ENCODE measurements around the gene PIP4K2C.

Gene PIP4K2C

DNA sequence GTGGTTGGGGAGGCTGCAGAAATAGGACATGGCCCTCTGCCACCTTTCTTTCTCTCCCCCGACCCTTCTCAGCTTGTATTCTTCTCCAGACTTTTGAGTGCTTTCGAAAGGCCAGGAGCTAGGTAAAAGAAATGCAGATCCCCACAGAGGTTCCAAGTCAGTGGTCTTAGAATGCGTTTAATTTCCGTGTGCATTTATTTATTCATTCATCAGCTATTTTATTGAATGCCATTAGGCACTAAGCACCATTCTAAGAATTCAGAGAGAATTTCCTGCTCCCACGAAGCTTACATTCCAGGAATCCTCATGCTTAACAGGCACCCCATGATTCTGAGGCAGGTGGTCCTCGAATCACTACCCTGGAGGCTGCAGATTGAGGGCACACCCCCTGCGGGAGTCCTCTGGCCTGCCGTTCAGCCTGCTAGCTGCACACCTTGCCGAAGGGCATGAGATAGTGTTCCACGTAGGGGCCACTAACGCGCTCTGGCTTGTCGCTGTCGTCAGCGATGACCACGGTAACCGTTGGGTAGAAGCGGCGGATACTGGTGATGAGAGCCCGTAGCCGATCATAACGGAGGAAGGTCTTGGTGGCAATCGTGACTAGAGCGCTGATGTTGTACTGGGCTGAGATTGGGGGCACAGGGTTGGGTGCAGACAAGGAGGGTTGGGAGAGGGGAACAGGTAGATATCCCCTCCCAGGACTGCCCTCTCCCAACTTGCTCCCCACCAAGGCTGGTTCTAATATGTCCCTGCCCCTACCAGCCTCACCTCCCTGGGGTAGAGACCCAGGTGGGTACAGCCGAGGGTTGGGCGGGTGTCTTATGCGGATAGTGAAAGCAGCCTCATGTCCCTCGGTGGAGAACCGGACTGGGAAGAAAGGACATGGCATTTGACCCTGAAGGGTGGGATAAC, 37.5 kb downstream of the PIP4K2C start:
- DNase-seq (ENCODE audit: low read depth in 1 of 2, low spot score in 1 of 2) = no peak
- Histone ChIP-seq H3K27ac (replicated peaks) (no peak overlapping the region), H3K4me3 (replicated peaks; ENCODE audit: insufficient read depth, low read length) (no peak overlapping the region), H3K27me3 (ENCODE audit: insufficient read depth, poor library complexity, severe bottlenecking) (peaks cover 67% of the 10 kb centered on the region)
- TF ChIP-seq POLR2AphosphoS5 (IDR thresholded peaks at IDR 0.05; ENCODE audit: low read depth) (no peak), GABPA (IDR thresholded peaks at IDR 0.05; ENCODE audit: low read depth) (no peak), SPI1 (IDR thresholded peaks at IDR 0.05; ENCODE audit: borderline replicate concordance, low read depth) (no peak)
- TF ChIP-seq, protein P1, sequence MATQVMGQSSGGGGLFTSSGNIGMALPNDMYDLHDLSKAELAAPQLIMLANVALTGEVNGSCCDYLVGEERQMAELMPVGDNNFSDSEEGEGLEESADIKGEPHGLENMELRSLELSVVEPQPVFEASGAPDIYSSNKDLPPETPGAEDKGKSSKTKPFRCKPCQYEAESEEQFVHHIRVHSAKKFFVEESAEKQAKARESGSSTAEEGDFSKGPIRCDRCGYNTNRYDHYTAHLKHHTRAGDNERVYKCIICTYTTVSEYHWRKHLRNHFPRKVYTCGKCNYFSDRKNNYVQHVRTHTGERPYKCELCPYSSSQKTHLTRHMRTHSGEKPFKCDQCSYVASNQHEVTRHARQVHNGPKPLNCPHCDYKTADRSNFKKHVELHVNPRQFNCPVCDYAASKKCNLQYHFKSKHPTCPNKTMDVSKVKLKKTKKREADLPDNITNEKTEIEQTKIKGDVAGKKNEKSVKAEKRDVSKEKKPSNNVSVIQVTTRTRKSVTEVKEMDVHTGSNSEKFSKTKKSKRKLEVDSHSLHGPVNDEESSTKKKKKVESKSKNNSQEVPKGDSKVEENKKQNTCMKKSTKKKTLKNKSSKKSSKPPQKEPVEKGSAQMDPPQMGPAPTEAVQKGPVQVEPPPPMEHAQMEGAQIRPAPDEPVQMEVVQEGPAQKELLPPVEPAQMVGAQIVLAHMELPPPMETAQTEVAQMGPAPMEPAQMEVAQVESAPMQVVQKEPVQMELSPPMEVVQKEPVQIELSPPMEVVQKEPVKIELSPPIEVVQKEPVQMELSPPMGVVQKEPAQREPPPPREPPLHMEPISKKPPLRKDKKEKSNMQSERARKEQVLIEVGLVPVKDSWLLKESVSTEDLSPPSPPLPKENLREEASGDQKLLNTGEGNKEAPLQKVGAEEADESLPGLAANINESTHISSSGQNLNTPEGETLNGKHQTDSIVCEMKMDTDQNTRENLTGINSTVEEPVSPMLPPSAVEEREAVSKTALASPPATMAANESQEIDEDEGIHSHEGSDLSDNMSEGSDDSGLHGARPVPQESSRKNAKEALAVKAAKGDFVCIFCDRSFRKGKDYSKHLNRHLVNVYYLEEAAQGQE (IDR thresholded peaks at IDR 0.05; ENCODE audit: insufficient replicate concordance, low read depth) = no peak
- TF ChIP-seq, protein P2, sequence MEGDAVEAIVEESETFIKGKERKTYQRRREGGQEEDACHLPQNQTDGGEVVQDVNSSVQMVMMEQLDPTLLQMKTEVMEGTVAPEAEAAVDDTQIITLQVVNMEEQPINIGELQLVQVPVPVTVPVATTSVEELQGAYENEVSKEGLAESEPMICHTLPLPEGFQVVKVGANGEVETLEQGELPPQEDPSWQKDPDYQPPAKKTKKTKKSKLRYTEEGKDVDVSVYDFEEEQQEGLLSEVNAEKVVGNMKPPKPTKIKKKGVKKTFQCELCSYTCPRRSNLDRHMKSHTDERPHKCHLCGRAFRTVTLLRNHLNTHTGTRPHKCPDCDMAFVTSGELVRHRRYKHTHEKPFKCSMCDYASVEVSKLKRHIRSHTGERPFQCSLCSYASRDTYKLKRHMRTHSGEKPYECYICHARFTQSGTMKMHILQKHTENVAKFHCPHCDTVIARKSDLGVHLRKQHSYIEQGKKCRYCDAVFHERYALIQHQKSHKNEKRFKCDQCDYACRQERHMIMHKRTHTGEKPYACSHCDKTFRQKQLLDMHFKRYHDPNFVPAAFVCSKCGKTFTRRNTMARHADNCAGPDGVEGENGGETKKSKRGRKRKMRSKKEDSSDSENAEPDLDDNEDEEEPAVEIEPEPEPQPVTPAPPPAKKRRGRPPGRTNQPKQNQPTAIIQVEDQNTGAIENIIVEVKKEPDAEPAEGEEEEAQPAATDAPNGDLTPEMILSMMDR (IDR thresholded peaks at IDR 0.05; ENCODE audit: insufficient read depth, low read length) = no peak

DNA sequence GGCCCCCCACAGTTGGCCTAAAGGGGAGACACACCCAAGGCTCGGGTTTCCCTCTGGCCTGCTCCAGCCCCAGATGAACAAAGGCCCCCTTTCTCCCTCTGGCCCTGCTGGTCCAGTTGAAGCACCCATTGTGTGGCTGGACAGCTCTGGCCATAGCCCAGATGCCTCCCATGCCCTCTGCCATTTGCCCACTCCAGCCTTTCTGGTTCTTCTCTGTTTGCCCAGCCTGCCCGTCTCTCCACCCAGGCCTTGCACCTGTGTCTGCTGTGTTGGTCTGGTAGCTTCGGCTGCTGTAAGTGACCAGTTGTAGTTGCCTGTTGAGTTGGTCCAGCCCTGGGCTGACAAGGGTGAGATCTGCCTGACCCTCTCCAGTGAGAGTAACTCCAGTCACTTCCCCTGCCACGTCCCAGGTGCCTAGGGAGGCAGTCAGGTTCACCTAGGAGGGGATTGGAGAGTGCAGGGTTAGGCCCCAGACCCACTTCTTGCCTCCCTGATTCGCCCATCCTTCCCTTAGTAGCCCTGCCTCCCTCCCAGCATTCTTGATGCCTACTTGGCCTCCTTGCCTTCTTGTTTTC, 39.0 kb downstream of the PIP4K2C start:
- DNase-seq (ENCODE audit: low read depth in 1 of 2, low spot score in 1 of 2) = no peak
- H3K4me3 ChIP-seq (replicated peaks; ENCODE audit: insufficient read depth, low read length) = no peak overlapping the region
- TF ChIP-seq, protein P2 (IDR thresholded peaks at IDR 0.05; ENCODE audit: insufficient read depth, low read length) = no peak
- TF ChIP-seq POLR2AphosphoS5 (IDR thresholded peaks at IDR 0.05; ENCODE audit: low read depth) (no peak), SPI1 (IDR thresholded peaks at IDR 0.05; ENCODE audit: borderline replicate concordance, low read depth) (no peak), GABPA (IDR thresholded peaks at IDR 0.05; ENCODE audit: low read depth) (no peak)
- TF ChIP-seq, protein P1 (IDR thresholded peaks at IDR 0.05; ENCODE audit: insufficient replicate concordance, low read depth) = no peak
- H3K27ac ChIP-seq (replicated peaks) = no peak overlapping the region
- peaks cover 64% of the 10 kb centered on the region for H3K27me3 ChIP-seq (ENCODE audit: insufficient read depth, poor library complexity, severe bottlenecking)

DNA sequence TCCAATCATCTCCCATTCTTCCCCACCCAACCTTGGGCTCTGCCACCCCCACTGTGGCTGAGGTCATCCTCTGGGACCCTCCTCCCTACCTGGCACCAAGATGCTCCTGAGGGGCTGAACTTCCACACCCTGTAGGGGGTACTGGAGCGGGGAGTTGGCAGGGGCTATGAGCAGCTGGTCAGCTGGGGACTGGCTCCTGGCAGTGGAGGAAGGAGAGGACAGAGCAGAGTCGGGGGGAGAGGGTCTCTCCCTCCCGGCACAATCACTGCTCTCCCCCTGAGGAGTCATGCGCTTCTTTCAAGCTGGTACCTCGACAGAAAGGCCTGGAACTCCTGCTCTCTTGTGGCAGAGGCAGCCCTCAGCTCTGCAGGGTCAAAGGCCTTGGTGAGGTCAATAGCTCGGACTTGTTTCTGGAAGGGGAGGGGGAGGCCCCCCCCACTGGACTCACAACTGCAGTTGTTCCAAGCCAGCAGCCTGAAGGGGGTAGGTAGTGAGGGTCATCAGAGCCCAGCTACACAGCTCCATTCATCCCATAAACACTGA, 40.0 kb downstream of the PIP4K2C start:
- no peak for DNase-seq (ENCODE audit: low read depth in 1 of 2, low spot score in 1 of 2)
- Histone ChIP-seq H3K4me3 (replicated peaks; ENCODE audit: insufficient read depth, low read length) (no peak overlapping the region), H3K27me3 (ENCODE audit: insufficient read depth, poor library complexity, severe bottlenecking) (peaks cover 59% of the 10 kb centered on the region), H3K27ac (replicated peaks) (no peak overlapping the region)
- TF ChIP-seq POLR2AphosphoS5 (IDR thresholded peaks at IDR 0.05; ENCODE audit: low read depth) (no peak), GABPA (IDR thresholded peaks at IDR 0.05; ENCODE audit: low read depth) (no peak), SPI1 (IDR thresholded peaks at IDR 0.05; ENCODE audit: borderline replicate concordance, low read depth) (no peak)
- TF ChIP-seq, protein P1 (IDR thresholded peaks at IDR 0.05; ENCODE audit: insufficient replicate concordance, low read depth) = no peak
- TF ChIP-seq, protein P2 (IDR thresholded peaks at IDR 0.05; ENCODE audit: insufficient read depth, low read length) = no peak
